HG03571 (cell line): ENCODE results near the gene HRAS.

Source experiments
- ATAC-seq: cut with Tn5 transposase; IDR thresholded peaks from one replicate; pipeline ENCODE4 v1.9.1; 2021; ENCODE audit not compliant: unreplicated experiment

HRAS gene

DNA sequence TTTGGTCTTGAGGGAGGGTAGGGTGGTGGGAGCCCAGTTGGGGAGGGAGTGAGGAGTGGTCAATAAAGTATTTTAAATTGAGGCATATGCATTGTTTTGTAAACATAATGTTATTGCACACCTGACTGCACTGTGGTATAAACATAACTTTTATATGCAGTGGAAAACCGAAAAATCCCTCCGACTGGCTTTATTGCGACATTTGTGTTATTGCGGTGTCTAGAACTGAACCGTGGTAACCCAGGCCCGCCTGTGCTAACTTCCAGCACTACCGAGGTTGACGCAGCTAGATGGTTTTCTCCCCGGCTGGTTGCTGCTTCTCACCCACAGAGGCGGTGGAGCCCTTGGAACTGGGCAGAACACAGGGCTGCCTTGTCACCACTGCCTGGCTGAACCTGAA, 20.8 kb downstream of the HRAS start:
- ATAC-seq: no peak

DNA sequence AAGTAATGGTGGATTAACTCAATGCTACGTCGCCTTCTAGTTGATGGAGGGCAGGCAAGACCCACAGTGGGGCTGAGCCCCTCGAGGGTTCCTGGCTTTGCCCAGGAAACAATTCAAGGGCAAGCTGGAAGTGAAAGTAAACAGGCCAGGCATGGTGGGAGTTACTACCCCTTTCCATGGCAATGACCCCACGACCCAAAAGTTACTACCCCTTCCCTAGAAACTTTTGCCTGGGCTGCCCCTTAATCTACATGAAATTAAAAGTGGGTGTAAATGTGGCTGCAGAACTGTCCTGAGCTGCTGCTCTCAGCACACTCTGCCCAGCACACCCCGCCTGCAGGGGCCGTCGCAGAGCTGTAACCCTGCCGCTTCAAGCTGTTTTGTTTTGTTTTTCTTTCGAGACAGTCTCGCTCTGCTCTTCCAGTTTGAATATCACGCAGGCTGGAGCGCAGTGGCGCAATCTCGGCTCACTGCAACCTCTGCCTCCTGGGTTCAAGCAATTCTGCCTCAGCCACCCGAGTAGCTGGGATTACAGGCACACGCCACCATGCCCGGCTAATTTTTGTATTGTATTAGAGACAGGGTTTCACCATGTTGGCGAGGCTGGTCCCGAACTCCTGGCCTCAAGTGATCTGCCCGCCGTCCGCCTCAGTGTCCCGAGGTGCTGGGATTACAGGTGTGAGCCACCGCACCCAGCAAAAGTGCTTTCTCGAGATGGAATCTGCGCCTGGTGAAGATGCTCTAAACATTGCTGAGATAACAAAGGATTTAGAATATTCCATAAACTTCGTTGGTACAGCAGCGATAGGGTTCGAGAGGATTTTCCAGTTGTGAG, 22.4 kb downstream of the HRAS start:
- ATAC-seq: no peak

DNA sequence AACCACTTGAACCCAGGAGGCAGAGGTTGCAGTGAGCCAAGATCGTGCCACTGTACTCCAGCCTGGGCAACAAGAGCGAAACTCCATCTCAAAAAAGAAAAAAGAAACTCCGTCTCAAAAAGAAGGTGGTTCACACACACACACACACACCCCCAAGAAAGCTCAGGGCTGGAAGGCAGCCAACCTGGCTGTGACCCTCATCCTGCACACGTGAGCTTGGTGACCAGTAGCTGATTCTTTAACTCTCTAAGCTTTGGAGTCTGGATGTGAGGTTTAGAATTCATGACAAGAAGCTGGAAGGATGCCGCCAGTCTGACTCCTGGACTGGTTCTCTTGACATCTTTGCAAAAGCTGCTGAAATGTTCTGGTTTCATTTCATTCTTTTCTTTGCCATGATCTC, 26.4 kb downstream of the HRAS start:
- ATAC-seq: no peak

DNA sequence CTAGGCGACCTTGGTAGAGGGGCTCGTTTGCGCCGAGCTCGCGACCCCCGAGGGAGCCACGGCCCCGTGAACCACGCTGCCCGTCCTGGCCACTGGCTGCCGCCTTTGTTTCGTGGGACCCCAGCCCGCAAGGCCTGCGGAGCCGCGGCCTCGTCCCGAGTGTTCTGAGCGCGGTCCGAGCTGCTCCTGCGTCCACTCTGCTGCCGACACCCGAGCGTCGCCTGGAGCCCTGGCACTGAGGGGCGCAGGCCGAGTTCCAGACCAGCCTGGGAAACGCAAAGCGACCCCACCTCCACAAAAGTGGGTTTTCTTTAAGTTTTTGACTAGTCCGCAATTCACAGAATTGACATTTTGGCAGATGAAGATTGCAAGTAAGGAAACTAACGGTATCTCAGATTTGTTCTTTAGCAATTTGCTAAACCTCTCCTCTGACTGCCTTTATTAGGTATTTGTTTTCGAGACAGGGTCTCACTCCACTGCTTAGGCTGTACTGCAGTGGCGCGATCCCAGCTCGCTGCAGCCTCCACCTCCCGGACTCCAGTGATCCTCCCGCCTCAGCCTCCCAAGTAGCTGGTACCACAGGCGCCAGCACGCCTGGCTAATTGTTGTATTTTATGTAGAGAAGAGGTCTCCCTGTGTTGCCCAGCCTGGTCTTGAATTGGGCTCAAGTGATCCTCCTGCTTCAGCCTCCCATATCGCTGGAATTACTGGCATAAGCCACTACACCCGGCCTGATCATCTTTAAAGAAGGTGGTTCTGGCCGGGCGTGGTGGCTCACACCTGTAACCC, 27.5 kb downstream of the HRAS start:
- no peak for ATAC-seq

DNA sequence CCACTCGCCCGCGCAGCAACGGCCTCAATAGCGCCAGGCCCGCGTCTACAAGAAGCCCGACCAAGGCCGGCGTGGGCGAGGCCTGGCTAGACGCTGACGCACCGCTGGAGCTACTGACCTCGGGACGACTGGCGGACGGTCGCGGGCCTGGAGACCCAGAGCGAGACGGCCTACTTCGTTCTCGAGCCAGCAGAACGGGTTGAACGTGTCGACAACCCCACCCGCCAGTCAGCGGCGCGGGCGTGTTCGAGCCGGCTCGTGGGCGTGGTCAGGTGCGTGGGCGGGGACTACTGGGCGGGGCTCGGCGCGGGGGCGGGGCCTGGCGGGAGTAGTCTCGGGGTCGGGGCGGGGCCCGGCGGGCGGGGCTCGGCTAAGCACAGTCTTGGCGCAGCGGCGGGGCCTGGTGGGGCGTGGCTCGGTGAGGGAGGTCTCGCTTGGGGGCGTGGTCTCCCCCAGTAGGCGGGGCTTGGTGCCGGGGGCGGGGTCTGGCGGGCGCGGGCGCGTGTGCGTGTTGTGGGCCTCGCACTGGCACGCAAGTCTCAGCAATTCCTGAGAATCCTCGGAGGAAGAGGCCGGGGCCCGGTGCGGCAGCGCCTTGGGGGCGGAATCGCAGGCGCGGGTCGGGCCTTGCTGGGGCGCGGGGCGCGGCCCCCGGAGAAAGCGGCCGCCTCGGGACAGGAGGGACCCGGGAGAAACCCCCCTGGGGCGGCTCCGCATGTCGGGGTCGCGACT, 28.2 kb downstream of the HRAS start, which contains the start of gene RNH1:
Gene RNH1, minus strand, starts transcription at position 248 of the 732 bp plus-strand sequence. CDS start 5,080 bp downstream, outside the sequence.
- ATAC-seq: peak; percentile 47

DNA sequence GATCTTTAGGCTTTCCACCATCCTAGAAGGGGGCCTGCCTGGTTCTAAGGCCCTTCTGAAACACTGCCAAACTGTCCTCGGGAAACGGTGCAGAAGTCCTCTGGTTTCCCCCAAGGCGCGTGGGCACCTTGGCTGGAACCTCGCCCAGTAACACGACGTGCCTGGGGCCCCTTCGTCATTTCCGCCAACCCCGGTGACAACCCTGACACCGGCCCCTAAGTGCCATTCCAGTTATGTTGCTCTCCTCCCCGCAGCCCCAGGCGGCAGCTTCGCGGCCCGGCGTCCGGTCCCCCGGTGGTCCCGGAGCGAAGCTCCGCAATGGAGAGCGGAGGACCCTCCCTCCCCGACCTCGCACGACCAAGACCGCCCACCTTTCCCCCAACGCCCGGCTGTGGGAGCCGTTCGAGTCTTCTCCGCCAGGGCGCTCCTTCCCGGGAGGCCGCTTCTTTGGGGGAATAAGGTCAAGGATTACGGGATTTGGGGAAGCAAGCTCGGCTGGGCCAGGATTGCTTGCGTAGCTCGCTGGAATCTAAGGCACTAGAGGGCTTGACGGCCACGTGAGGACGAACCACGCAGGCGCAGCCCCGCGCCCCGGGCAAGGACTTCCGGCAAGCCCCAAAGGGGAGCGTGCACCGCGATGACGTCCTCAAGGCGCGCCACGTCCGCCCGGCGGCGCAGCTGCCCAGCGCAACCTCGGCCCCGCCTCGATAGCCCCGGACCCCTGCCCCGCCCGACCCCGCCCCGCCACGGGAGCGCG, 29.0 kb downstream of the HRAS start:
- ATAC-seq: peak; percentile 50

DNA sequence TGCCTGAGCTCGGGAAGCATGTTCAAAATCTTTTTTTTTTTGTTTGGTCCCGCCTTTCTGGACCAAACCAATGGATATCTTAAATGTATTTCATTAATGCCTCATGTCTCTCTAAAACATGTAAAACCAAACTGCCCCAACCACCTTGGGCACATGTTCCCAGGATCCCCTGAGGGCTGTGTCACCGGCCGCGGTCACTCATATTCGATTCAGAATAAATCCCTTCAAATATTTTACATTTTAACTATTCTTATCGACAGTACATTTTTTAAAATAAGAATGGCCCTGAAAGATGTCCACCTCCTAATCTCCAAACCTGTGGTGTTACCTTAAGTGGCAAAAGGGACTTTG, 30.4 kb downstream of the HRAS start:
- ATAC-seq: no peak

DNA sequence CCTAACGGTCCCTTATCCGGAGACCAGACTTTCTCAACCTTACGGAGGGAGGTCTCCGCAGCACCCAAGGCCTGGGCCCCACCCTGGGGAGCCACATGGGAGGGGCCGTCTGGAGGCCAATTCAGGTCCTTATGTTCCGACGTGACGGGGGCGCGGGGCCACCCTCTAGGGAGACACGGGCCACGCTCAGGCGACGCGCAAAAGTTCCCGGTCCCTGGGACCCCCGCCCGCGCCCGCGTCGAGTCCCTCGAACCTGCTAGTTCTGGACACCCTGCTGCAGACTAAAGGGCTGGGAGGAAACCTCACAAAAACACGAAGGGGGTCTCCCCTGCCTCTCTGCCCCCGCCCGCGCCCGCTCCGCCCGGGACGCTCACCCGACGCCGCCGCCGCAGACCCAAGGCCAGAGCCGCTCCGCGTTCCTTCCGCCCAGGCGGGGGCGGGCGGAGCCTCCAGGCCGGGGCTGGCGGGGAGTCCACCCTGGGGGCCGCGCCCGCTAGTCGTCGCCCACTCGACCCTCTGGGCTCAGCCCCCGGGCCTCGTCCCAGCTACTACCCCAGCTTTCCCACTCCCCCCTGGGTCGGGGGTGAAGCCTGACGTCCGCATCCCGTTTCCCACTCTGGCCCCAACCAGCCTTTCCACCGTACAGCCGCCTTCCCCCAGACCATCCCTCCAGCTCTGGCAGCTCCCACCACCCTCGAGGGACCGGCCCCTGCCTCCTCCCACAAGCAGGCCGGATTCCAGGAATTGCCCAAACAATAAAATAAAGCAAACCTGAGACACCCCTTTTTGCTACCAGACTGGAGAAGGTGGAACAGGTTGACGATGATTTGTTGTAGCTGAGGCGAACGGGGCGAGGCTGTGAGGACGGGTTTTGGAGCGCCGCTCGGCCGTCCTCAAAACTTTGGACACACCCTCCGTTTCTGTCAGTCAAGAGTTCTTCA, 31.1 kb downstream of the HRAS start:
- no peak for ATAC-seq

DNA sequence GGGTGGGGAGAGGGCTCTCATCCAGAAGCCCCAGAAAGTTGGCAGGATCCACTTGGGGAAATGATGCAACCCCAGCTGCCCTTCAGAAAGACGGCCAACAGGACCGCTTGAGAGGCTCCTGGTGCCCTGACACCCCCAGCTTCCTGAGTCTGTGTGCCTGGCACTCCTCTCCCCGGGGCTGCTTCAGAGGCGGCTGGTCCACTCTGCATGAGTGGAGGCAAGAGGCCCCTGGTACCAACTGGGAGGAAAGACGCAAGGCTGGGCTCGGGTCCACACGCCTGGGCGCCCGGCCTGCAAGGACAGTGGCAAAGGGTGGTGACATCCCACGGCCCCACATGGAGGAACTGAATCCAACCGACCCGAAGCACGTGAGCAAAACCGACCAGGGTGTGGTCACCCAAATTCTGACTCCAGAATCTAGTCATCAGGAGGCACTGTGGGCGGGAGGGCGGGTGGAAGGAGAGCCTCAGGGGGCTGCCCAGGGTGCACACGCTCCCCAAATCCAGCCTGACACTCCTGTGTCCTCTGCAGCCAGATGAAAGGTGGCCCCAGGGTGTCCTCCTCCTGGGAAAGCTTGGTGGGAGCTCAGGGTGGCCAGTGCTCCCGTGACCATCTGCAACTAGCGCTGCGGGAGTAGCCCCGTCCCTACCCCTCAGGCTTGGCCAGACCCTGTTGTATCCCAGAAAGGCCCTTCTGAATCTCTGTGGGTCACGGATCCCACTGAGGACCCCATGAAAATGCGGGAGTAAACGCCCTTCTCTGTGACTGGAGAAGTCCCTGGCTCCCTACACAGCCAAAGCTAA, 32.0 kb downstream of the HRAS start:
- no peak for ATAC-seq

DNA sequence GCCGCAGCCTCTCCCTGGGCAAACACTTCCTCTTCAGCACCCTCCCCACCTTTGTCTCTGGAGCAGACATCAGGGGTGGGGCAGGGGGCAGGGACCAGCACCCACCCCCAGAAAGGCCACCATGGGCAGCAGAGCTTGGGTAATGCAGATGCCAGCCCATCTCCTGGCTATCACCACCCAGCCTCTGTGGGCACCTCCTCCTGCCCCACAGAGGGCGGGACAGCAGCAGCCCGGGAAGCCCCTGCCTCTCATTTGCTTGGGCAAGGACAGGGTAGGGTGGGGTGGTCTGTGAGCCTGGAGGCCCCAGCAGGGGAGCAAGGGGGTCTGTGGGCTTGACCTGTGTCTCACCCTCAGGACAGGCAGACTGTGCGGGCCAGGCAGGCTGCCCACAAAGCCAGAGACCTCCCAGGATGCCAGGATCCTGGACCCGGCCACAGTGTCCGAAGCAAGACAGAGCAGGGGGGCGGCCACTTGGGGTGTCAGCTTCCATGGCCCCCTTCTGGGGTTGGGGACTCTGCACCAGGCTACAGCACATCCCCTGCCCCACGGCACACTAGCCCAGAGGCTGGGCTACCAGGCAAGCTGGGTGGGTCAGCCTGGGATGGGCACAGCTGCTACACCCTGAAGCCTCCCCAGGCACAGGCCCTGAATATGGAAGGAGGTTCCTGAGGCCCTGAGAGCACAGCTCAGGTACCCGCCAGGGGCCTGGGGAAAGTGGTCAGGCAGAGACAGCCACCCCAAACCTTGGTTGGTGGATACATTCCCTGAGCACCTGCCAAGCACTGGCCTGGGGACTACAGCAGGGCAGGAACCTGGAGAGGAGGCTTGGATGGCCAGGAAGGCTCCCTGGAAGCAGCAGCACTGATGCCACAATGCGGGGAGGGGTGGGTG, 32.8 kb downstream of the HRAS start:
- ATAC-seq: no peak

DNA sequence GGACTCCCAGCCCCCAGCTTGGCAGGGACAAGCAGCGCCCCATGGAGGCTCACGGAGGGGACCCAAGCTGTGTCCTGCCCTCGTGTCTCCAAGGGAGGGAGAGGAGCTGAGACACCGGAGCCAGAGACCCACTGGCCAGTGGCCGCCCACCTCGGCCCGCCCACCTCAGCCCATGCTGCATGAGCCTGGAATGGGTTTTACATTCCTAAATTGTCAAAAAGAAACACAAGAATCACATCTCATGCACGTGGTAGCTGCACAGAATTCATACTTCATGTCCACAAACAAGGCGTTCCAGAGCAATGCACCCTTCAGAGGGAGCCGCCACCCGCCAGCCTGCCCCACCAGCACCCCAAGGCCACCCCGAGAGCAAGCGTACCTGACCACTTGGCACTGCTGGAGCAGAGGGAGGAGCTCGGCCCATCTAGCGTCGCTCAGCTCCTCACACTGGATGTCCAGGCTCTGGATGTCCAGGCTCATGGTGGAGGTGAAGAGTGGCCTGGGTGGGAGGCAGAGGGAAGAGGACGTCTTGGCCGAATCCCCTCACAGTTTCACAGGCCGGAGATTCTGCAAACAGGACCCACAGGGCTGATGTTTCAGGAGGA, 33.6 kb downstream of the HRAS start:
- no peak for ATAC-seq

DNA sequence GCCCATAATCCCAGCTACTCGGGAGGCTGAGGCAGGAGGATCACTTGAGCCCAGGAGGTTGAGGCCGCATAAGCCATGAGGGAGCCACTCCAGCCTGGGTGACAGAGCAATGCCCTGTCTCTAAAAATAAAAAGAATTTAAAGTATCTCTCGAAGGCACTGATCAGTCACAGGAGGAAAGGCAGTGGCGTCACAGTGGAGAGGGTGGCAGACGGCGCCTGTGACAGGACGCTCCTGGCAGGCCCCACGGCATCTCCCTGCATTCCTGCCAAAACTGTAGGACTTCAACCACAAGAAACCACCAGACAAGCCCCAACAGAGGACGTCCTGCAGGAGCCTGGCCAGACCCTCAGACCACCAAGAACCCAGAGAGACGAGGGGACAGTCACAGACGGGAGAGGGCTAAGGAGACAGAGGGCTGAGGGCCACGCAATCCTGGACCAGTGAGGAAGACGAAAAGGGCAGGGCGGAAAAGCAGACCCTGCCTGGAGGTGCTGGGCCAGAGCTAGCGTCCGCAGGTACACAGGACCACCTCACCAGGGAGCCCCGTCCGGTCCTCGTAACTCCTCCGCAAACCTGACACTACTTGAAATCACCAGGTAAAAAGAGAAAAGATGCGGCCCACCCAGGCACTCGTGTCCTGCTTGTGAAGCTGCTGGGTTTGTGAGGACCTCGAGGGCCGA, 34.2 kb downstream of the HRAS start:
- no peak for ATAC-seq

DNA sequence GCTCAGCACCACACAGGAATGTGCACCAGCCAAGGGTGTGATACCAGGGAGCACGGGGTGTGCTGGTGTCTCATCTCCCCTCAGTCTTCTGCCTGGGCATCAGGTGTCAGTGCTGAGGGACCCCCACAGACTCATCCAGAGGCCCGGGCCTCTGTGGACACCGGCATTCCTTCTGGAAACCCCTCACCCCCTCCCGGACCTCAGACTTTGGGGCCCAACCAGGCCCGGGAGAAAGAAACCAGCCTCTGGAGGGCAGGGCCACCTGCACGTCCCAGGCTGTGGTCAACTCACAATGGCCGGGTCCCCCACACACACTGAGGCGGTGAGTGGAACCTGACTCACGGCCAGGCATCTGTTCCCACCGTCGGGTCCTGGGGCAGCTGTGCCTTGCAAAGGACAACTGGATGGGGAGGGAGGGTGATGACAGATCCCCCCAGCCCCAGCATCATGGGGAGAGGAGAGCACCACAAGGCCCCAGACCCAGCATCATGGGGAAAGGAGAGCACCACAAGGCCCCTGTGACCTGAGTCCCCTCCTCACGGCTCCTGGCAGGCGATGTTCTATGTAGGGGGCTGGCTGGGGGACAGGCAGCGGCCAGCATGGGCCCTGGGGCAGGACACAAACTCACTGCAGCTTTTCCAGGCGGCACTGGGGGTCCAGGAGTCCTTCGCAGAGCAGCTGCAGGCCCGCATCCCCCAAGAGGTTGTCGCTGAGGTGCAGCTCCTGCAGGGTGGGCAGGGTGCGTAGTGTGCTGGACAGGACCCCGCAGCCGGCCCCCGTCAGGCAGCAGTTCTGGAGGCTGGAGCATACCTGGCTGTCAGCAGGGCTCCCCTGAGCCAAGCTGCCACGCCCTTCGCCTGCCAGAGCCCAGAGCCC, 35.9 kb downstream of the HRAS start:
- no peak for ATAC-seq

DNA sequence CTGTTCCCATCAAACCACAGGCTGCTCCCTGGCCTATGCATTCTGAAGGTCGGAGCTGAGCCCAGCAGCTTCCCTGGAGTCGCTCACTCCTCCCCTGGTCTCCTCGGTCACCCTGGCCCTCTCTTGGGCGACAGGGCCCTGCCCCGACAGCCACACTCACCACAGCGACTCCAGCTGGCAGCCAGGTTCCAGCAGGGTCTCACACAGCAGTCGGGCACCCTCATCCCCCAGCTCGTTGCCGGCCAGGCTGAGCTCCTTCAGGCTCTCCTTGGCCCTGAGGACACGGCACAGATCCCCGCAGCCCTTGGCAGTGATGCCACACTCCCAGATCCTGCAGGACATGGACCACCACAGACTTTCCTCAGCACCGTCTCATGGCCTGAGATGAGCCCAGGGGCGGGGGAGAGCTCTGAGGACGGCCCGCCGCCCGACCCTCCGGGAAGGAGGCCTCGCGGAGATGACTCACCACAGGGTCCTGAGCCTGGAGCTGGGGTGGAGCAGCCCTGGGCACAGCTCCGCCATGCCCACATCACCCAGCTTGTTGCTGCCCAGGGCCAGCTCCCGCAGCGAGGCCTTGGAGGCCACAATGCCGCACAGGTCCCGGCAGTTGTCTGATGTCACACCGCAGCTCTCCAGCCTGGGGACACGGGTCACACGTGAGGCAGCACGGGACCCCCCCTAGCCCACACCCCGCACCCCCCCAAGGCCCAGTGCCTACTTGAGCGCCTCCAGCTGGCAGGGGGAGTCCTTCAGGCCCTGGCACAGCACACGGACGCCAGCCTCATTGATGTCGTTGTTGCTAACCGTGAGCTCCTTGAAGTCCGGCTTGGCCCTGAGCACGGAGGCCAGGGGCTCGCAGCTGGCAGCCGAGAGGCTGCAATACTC, 36.8 kb downstream of the HRAS start:
- ATAC-seq: no peak
